Endodermal cell (in vitro differentiated cells): ENCODE results near the gene MMP15. TPM values are rescaled to one million over a fixed set of nuclear protein-coding genes. Genes with fewer than 3 reads are reported as not detected.

Source experiments
- DNase-seq: peaks from one replicate; pipeline ENCODE4 v3.0.0-alpha.2; 2017
- H3K27ac ChIP-seq: 2 replicates; pipeline ENCODE4 v1.5.1; 2013; ENCODE audit warnings: mild to moderate bottlenecking, low read depth, low read length, moderate library complexity
- H3K27me3 ChIP-seq: 2 replicates; pipeline ENCODE4 v1.6.1; 2013; ENCODE audit warnings: mild to moderate bottlenecking, low read length, moderate library complexity; ENCODE audit not compliant: insufficient read depth, control insufficient read depth, poor library complexity, severe bottlenecking
- H3K36me3 ChIP-seq: 2 replicates; pipeline ENCODE4 v1.7.0; 2013; ENCODE audit warnings: mild to moderate bottlenecking, low read length, moderate library complexity; ENCODE audit not compliant: control insufficient read depth, insufficient read depth
- H3K4me1 ChIP-seq: one replicate; pipeline ENCODE4 v1.7.0; 2013; ENCODE audit warnings: low read length; ENCODE audit not compliant: control insufficient read depth, insufficient read depth
- H3K4me3 ChIP-seq: 2 replicates; pipeline ENCODE4 v1.5.1; 2013; ENCODE audit warnings: mild to moderate bottlenecking, low read length, moderate library complexity
- H3K9ac ChIP-seq: 2 replicates; pipeline ENCODE4 v1.6.1; 2013; ENCODE audit warnings: mild to moderate bottlenecking, low read length, moderate library complexity; ENCODE audit not compliant: poor library complexity, severe bottlenecking; ENCODE audit errors: extremely low read depth
- H3K9me3 ChIP-seq: 2 replicates; pipeline ENCODE4 v1.6.1; 2013; ENCODE audit warnings: mild to moderate bottlenecking, low read length, moderate library complexity; ENCODE audit not compliant: control insufficient read depth
- H3K27ac Mint-ChIP-seq: 2 replicates; pipeline ENCODE4 v1.8.0; 2020; ENCODE audit warnings: mixed read lengths
- H3K27me3 Mint-ChIP-seq: 2 replicates; pipeline ENCODE4 v1.8.0; 2021; ENCODE audit warnings: mild to moderate bottlenecking, mixed read lengths; ENCODE audit not compliant: insufficient read depth
- H3K36me3 Mint-ChIP-seq: 2 replicates; pipeline ENCODE4 v1.8.0; 2020; ENCODE audit warnings: low read depth, mixed read lengths
- H3K4me1 Mint-ChIP-seq: 2 replicates; pipeline ENCODE4 v1.8.0; 2020; ENCODE audit warnings: mixed read lengths
- H3K4me3 Mint-ChIP-seq: 2 replicates; pipeline ENCODE4 v1.8.0; 2020; ENCODE audit warnings: mild to moderate bottlenecking, moderate library complexity, mixed read lengths
- H3K9me3 Mint-ChIP-seq: 2 replicates; pipeline ENCODE4 v1.8.0; 2020; ENCODE audit warnings: mild to moderate bottlenecking, mixed read lengths
- CTCF ChIP-seq: fragments of 200-600 bp; sonication (generic); conservative IDR thresholded peaks from 2 replicates; pipeline ENCODE4 v1.5.0; 2021; ENCODE audit warnings: antibody characterized with exemption, mild to moderate bottlenecking
- WGBS, 2 experiments: methylation state at CpG; one replicate each; pipeline versions ENCODE4 v1.1.5 to v1.1.7; 2013; ENCODE audit warnings: missing lambda C conversion rate in 2 of 2, mixed read lengths in 1 of 2; ENCODE audit not compliant: insufficient coverage in 1 of 2, insufficient read length in 1 of 2; 5-methylcytosine and 5-hydroxymethylcytosine counted together
- total RNA-seq, 2 donors: library from RNA; stranded (reverse); fragmentation: NEBNext Ultra II Directional in 1 of 2; extraction: Animal tissue kit (Norgen Biotek cat#: 25700) in 1 of 2; gene quantifications; 2 replicates in 1 of 2; 3 replicates in 1 of 2; pipeline ENCODE4 v1.2.1, GENCODE V29; 2021

Gene MMP15
- total RNA-seq, 2 donors from 2014 or later, result 99.8 to 105 TPM

DNA sequence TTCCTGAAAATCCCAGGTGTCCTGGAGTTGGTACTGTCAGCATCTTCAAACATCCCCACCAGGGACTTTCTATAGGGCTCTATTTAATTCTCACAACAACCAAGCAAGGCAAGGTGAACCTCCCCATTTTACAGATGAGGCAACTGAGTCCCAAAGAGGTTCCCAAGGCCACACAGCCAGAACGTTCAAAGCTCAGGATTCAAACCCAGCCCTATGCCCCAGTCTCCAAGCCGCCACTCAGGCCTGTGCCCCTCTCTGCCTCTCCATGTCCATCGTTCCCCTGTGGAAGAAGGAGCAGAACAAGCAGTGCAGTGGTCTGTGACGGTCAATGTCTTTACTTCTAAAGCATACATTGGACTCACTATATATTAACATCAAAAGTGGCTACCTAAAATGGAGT lies 31.2 kb upstream of the MMP15 start:
- H3K4me3 Mint-ChIP-seq, result no peak overlapping the region
- DNase-seq, result no peak
- no peaks in the 10 kb centered on the region for H3K9me3 Mint-ChIP-seq
- Histone ChIP-seq H3K9ac (no peak overlapping the region), H3K36me3 (peaks cover 22% of the 10 kb centered on the region), H3K27me3 (no peaks in the 10 kb centered on the region), H3K4me1 (peaks cover 6% of the 10 kb centered on the region), H3K9me3 (no peaks in the 10 kb centered on the region), H3K4me3 (no peak overlapping the region), H3K27ac (no peak overlapping the region)
- H3K4me1 Mint-ChIP-seq, result peaks cover 9% of the 10 kb centered on the region
- H3K36me3 Mint-ChIP-seq, result peaks cover 16% of the 10 kb centered on the region
- 87 to 92% methylated on average over 4 of the region's 4 CpGs for WGBS, 2 experiments
- no peaks in the 10 kb centered on the region for H3K27me3 Mint-ChIP-seq
- no peak for TF ChIP-seq CTCF
- no peak overlapping the region for H3K27ac Mint-ChIP-seq

GRCh38 chr16:57994778-57995177 lies 30.8 kb upstream of the MMP15 start:
- Mint-ChIP-seq H3K27ac (no peak overlapping the region), H3K27me3 (no peaks in the 10 kb centered on the region), H3K4me3 (no peak overlapping the region), H3K4me1 (peaks cover 10% of the 10 kb centered on the region), H3K9me3 (no peaks in the 10 kb centered on the region), H3K36me3 (peaks cover 16% of the 10 kb centered on the region)
- peak; percentile 84 for DNase-seq
- no peak overlapping the region for H3K27ac ChIP-seq
- no peak overlapping the region for H3K4me3 ChIP-seq
- TF ChIP-seq CTCF, result peak; percentile 80
- no peak overlapping the region for H3K9ac ChIP-seq
- H3K4me1 ChIP-seq, result peaks cover 6% of the 10 kb centered on the region
- H3K36me3 ChIP-seq, result peaks cover 22% of the 10 kb centered on the region
- H3K9me3 ChIP-seq, result no peaks in the 10 kb centered on the region
- WGBS, 2 experiments, result 47 to 59% methylated on average over 4 of the region's 4 CpGs
- no peaks in the 10 kb centered on the region for H3K27me3 ChIP-seq

DNA sequence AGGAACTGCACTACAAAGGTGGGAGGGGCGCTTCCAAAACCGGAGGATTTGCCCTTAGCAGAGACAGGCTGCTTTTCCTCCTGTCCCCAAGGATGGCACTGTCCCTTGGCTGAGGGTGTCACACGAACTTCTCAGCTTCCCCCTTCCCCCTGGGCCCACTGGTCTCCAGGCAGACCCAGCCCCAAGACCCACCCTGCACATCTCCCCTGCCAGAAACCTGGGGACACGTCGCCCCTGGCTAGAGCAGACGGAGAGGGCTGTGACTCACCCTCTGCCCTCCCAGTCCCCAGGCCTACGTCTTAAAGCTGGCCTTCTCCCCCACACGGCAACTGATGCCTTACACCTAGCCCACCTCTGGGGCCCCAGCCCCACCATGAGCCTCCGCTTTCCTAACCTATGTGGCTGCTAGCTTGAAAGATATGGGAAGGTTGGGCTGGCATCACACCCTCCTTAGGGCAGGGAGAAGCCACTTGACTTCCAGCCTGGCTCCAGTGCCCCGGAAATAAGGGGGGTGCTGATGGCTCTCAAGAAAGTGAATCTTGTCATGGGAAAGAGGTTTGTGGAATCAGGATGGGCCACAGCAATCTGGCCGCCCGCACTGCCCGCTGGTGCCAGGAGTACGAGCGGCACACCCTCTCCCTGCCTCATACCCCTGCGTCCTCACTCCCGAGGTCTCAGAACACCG lies 29.7 kb upstream of the MMP15 start:
- Mint-ChIP-seq H3K4me1 (peaks cover 10% of the 10 kb centered on the region), H3K36me3 (peaks cover 16% of the 10 kb centered on the region), H3K9me3 (no peaks in the 10 kb centered on the region), H3K27ac (no peak overlapping the region), H3K27me3 (no peaks in the 10 kb centered on the region), H3K4me3 (no peak overlapping the region)
- Histone ChIP-seq H3K36me3 (peaks cover 22% of the 10 kb centered on the region), H3K27me3 (no peaks in the 10 kb centered on the region), H3K9me3 (no peaks in the 10 kb centered on the region), H3K9ac (no peak overlapping the region), H3K4me1 (peaks cover 6% of the 10 kb centered on the region), H3K27ac (no peak overlapping the region), H3K4me3 (no peak overlapping the region)
- DNase-seq, result no peak
- 89 to 92% methylated on average over 6 to 18 of the region's 18 CpGs for WGBS, 2 experiments
- TF ChIP-seq CTCF, result no peak
